Naive thymus-derived CD4-positive, alpha-beta T cell (primary cell): ENCODE measurements around the gene SLC5A2. TPM values are rescaled to one million over a fixed set of nuclear protein-coding genes. Genes with fewer than 3 reads are reported as not detected.

Source experiments
- ATAC-seq: fragments of 150-1000 bp; cut with Tn5 transposase; 2 replicates; pipeline ENCODE4 v1.10.0; 2021; ENCODE audit warnings: mild to moderate bottlenecking, moderate library complexity
- CTCF ChIA-PET: fragments of 350-600 bp; sonication (Branson Sonifier 250); formaldehyde crosslinking; loops from one replicate; lab custom pipeline; 2021; ENCODE audit warnings: antibody characterized with exemption; lab: Charles Lee
- POLR2A ChIA-PET: fragments of 350-600 bp; sonication (Branson Sonifier 250); formaldehyde crosslinking; loops from one replicate; lab custom pipeline; 2021; ENCODE audit warnings: antibody characterized with exemption, inconsistent platforms; lab: Charles Lee
- DNase-seq, 9 donors: peaks; one replicate each; pipeline versions ENCODE4 v3.0.0 to v3.0.0-alpha.2; 2020 to 2022; ENCODE audit warnings: mixed read lengths in 1 of 9
- H3K27ac ChIP-seq: one replicate; pipeline ENCODE4 v1.7.0; 2013; ENCODE audit warnings: mild to moderate bottlenecking, low read depth, low read length, moderate library complexity
- H3K27me3 ChIP-seq, 2 donors: one replicate each; pipeline ENCODE4 v1.7.0; 2013; ENCODE audit warnings: low read length in 2 of 2, mild to moderate bottlenecking in 2 of 2, moderate library complexity in 2 of 2; ENCODE audit not compliant: control insufficient read depth in 2 of 2, insufficient read depth in 2 of 2
- H3K36me3 ChIP-seq, 3 experiments: 1 replicate in 2 of 3; 2 replicates in 1 of 3; pipeline ENCODE4 v1.7.0; 2013; ENCODE audit warnings: low read length in 3 of 3, mild to moderate bottlenecking in 3 of 3, moderate library complexity in 1 of 3; ENCODE audit not compliant: insufficient read depth in 3 of 3, control insufficient read depth in 2 of 3
- H3K4me1 ChIP-seq, 2 donors: one replicate each; pipeline ENCODE4 v1.7.0; 2013; ENCODE audit warnings: low read length in 2 of 2, mild to moderate bottlenecking in 2 of 2, moderate library complexity in 1 of 2; ENCODE audit not compliant: control insufficient read depth in 2 of 2, insufficient read depth in 2 of 2
- H3K4me3 ChIP-seq: 2 replicates; pipeline ENCODE4 v1.7.0; 2013; ENCODE audit warnings: mild to moderate bottlenecking, low read length
- H3K9me3 ChIP-seq, 3 experiments: 1 replicate in 2 of 3; 2 replicates in 1 of 3; pipeline ENCODE4 v1.7.0; 2013; ENCODE audit warnings: low read length in 3 of 3; ENCODE audit not compliant: control insufficient read depth in 2 of 3
- H3K27ac Mint-ChIP-seq, 9 donors: one replicate each; pipeline ENCODE4 v1.8.0; 2020 to 2022; ENCODE audit warnings: mixed read lengths in 9 of 9, mild to moderate bottlenecking in 8 of 9, moderate library complexity in 5 of 9, inconsistent platforms in 2 of 9
- H3K27me3 Mint-ChIP-seq, 5 donors: one replicate each; pipeline ENCODE4 v1.8.0; 2021 to 2022; ENCODE audit warnings: mixed read lengths in 5 of 5, mild to moderate bottlenecking in 1 of 5
- H3K36me3 Mint-ChIP-seq, 5 donors: one replicate each; pipeline ENCODE4 v1.8.0; 2020 to 2022; ENCODE audit warnings: mixed read lengths in 5 of 5, mild to moderate bottlenecking in 3 of 5, inconsistent platforms in 1 of 5
- H3K4me1 Mint-ChIP-seq, 7 donors: one replicate each; pipeline ENCODE4 v1.8.0; 2020 to 2022; ENCODE audit warnings: mixed read lengths in 7 of 7, mild to moderate bottlenecking in 3 of 7, inconsistent platforms in 1 of 7
- H3K4me3 Mint-ChIP-seq, 10 donors: one replicate each; pipeline ENCODE4 v1.8.0; 2020 to 2022; ENCODE audit warnings: mild to moderate bottlenecking in 10 of 10, mixed read lengths in 10 of 10, moderate library complexity in 6 of 10, inconsistent platforms in 2 of 10
- H3K9me3 Mint-ChIP-seq, 11 donors: one replicate each; pipeline ENCODE4 v1.8.0; 2020 to 2022; ENCODE audit warnings: mixed read lengths in 11 of 11, mild to moderate bottlenecking in 4 of 11, inconsistent platforms in 1 of 11, moderate library complexity in 1 of 11
- intact Hi-C, 2 donors: fragments of 100-400 bp; cut with micrococcal nuclease; formaldehyde crosslinking; loops; one replicate each; pipeline ENCODE4 v1.15.1; 2023
- polyA plus RNA-seq, 2 donors: library from polyadenylated mRNA; unstranded; fragments of 300-500 nt; fragmentation: Illumina TruSeq; gene quantifications; one replicate each; pipeline ENCODE4 v1.2.3, GENCODE V29; 2021
- total RNA-seq, 6 experiments: library from RNA in 5 of 6; stranded (reverse) in 5 of 6; gene quantifications; 1 replicate in 5 of 6; 2 replicates in 1 of 6; pipeline ENCODE4 v1.2.3 and lab custom pipeline; 2021 to 2026

The SLC5A2 gene
- total and polyA plus RNA-seq, 7 experiments from 2014 or later = 0.12 to 5.5 (median 3.3) TPM

DNA sequence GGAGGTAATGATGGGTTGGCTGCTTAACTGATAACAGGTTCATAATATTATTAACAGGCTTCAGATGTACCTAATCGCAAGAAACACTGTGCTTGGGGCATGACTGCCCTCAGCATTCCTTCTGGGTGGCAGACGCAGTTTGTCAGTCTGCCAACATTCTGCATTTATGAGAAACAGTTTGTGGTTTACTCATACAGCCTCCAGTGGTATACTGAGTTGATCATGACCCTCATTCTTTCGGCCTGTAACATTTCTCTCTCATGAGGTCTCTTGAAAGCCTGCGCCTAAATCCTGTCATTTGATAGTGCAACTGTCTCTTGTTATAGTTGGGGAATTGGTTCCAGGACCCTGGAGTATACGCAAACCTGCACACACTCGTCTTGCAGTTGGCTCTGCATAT, 30.2 kb downstream of the SLC5A2 start:
- Mint-ChIP-seq H3K4me1 (peaks cover 11 to 29% (median 22%) of the 10 kb centered on the region in 7 donors), H3K36me3 (peaks cover 0 to 8% (median 3%) of the 10 kb centered on the region in 5 donors), H3K27me3 (peaks cover 0 to 6% (median 0%) of the 10 kb centered on the region in 5 donors), H3K9me3 (peaks cover 0 to 14% (median 3%) of the 10 kb centered on the region in 11 donors), H3K27ac (no peak overlapping the region), H3K4me3 (no peak overlapping the region)
- Histone ChIP-seq H3K4me3 (no peak overlapping the region), H3K9me3 (no peaks in the 10 kb centered on the region), H3K36me3 (peaks cover 0 to 1% (median 0%) of the 10 kb centered on the region in 3 experiments), H3K27ac (no peak overlapping the region), H3K27me3 (no peaks in the 10 kb centered on the region), H3K4me1 (peaks cover 17% of the 10 kb centered on the region in 2 donors)
- no peak for ATAC-seq
- intact Hi-C loops = no loop called here
- DNase-seq = no peak
- ChIA-PET CTCF (no interaction called here), POLR2A (no interaction called here)

DNA sequence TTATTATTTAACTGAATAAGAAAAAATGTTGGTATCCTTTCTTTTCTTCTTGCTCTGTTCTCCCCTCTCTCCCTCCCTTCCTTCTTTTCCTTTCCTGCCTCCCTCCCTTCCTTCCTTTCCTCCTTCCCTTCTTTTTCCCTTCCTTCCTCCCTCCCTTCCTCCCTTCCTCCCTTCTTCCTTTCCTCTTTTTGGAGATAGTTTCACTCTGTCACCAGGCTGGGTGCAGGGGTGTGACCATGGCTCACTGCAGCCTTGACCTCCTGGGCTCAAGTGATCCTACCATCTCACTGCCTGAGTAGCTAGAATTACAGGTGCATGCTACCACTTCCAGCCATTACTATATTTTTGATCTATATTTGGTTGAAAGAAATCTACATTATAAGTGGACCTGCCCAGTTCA, 31.0 kb downstream of the SLC5A2 start:
- intact Hi-C loops = no loop called here
- H3K36me3 Mint-ChIP-seq = peaks cover 0 to 5% (median 3%) of the 10 kb centered on the region in 5 donors
- POLR2A ChIA-PET = no interaction called here
- peaks cover 9 to 24% (median 19%) of the 10 kb centered on the region in 7 donors for H3K4me1 Mint-ChIP-seq
- Histone ChIP-seq H3K27ac (no peak overlapping the region), H3K4me1 (peaks cover 13 to 14% of the 10 kb centered on the region in 2 donors), H3K27me3 (no peaks in the 10 kb centered on the region), H3K4me3 (no peak overlapping the region), H3K9me3 (no peaks in the 10 kb centered on the region), H3K36me3 (no peaks in the 10 kb centered on the region)
- CTCF ChIA-PET = no interaction called here
- no peak for DNase-seq
- H3K4me3 Mint-ChIP-seq = no peak overlapping the region
- peak overlapping the region in 2 of 9 donors; percentile 17 to 70 for H3K27ac Mint-ChIP-seq
- peaks cover 0 to 6% (median 0%) of the 10 kb centered on the region in 5 donors for H3K27me3 Mint-ChIP-seq
- ATAC-seq = no peak
- H3K9me3 Mint-ChIP-seq = peaks cover 0 to 14% (median 3%) of the 10 kb centered on the region in 11 donors

DNA sequence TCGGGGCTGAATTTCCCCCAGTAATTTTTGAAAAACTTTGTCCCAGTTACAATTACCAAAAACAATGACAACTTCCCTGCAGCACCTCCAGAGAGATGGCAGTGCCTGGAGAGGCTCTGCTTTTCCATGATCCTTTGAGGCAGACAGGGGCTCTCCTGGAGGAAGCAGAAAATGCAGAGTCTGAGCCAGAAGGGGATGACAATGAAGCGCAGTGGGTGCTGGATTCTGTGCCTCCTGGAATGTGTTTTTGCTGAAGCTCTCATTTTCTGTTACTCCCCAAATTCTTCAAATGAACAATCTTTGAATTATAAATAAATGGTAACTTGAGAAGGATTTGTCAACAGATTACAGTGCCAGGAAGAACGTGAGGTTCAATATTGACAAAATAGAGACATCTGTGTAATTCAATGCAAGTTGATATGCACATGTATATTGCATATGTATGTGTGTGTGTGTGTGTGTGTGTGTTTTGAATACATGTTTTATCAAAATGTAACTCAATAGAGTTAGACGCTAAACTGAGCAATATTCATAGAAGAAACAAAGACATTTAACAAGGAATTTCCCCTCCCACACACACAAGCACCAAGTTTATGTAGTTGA, 35.0 kb downstream of the SLC5A2 start:
- Histone ChIP-seq H3K27ac (no peak overlapping the region), H3K4me3 (no peak overlapping the region), H3K9me3 (no peaks in the 10 kb centered on the region), H3K36me3 (no peaks in the 10 kb centered on the region), H3K27me3 (no peaks in the 10 kb centered on the region), H3K4me1 (no peaks in the 10 kb centered on the region)
- CTCF ChIA-PET = no interaction called here
- Mint-ChIP-seq H3K36me3 (no peaks in the 10 kb centered on the region), H3K4me3 (no peak overlapping the region), H3K9me3 (peaks cover 0 to 10% (median 3%) of the 10 kb centered on the region in 11 donors), H3K4me1 (peaks cover 0 to 4% (median 0%) of the 10 kb centered on the region in 7 donors), H3K27me3 (peaks cover 0 to 6% (median 0%) of the 10 kb centered on the region in 5 donors), H3K27ac (no peak overlapping the region)
- intact Hi-C loops = no loop called here
- no peak for DNase-seq
- POLR2A ChIA-PET = no interaction called here
- ATAC-seq = no peak

DNA sequence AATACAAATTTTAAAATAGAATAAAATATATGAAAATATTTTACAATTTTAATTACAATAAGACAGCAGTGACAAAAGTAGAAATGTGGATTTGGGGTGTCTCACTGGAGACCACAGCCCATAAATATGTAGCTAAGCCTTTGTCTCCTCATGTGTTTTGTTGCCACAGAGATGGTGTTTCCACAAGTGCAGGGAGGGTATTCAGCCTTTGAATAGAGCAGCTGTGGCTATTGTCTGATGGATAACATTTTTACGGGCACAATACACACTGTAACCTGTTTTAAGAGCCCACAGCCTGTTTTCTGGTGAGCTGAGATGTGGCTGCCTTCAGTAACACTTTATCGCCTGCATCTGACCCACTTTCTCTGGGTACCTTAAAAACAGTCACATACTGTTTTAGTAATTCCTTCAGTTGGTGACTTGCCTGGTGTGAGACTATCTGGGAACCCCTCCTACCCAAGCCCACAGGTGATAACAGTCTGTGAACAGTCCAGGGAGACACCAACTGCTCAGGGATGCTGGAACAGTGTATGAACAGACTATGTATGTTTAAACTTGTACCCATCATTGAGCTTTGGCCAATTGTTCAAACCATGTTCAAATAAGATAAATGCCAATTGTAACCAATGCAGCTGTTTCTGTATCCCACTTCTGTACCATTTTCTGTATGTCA, 37.0 kb downstream of the SLC5A2 start:
- Histone ChIP-seq H3K36me3 (no peaks in the 10 kb centered on the region), H3K27ac (no peak overlapping the region), H3K4me1 (no peaks in the 10 kb centered on the region), H3K4me3 (no peak overlapping the region), H3K27me3 (no peaks in the 10 kb centered on the region), H3K9me3 (no peaks in the 10 kb centered on the region)
- no peaks in the 10 kb centered on the region for H3K36me3 Mint-ChIP-seq
- ChIA-PET POLR2A (interaction anchor here (0.6 kb wide), 1 partner anchor 16 kb away, joined by 3 read pairs; no protein-coding TSS in a partner anchor), CTCF (no interaction called here)
- H3K4me1 Mint-ChIP-seq = no peaks in the 10 kb centered on the region
- peaks cover 0 to 6% (median 0%) of the 10 kb centered on the region in 5 donors for H3K27me3 Mint-ChIP-seq
- no peak for ATAC-seq
- intact Hi-C loops = no loop called here
- no peak for DNase-seq
- H3K9me3 Mint-ChIP-seq = peaks cover 0 to 10% (median 3%) of the 10 kb centered on the region in 11 donors
- H3K27ac Mint-ChIP-seq = no peak overlapping the region
- no peak overlapping the region for H3K4me3 Mint-ChIP-seq

DNA sequence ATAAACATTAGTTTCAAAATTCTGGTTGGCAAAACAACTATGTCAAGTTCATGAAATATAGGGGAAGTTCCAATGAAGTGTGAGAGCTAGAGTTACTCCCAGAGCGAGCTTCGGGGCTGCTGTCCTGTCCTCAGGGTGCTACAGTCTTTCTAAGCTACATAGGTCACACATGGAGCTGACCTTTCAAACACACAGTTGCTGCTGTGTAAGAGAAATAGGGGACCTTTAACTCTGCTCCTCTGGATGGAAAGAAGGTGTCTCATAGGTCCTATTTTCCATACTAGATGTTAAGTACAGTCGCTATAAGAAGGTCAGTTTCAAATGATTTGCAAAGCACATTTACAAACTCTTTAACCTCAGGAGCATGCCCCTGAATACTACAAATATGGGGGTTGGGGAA, 38.4 kb downstream of the SLC5A2 start:
- Mint-ChIP-seq H3K4me1 (no peaks in the 10 kb centered on the region), H3K27ac (no peak overlapping the region), H3K4me3 (no peak overlapping the region), H3K36me3 (no peaks in the 10 kb centered on the region), H3K27me3 (peaks cover 0 to 6% (median 0%) of the 10 kb centered on the region in 5 donors), H3K9me3 (peaks cover 0 to 10% (median 3%) of the 10 kb centered on the region in 11 donors)
- no peak overlapping the region for H3K4me3 ChIP-seq
- no peaks in the 10 kb centered on the region for H3K36me3 ChIP-seq
- ATAC-seq (no peak), DNase-seq (no peak)
- no peak overlapping the region for H3K27ac ChIP-seq
- no peaks in the 10 kb centered on the region for H3K9me3 ChIP-seq
- H3K4me1 ChIP-seq = no peaks in the 10 kb centered on the region
- intact Hi-C loops = no loop called here
- POLR2A ChIA-PET = no interaction called here
- H3K27me3 ChIP-seq = no peaks in the 10 kb centered on the region
- CTCF ChIA-PET = no interaction called here

DNA sequence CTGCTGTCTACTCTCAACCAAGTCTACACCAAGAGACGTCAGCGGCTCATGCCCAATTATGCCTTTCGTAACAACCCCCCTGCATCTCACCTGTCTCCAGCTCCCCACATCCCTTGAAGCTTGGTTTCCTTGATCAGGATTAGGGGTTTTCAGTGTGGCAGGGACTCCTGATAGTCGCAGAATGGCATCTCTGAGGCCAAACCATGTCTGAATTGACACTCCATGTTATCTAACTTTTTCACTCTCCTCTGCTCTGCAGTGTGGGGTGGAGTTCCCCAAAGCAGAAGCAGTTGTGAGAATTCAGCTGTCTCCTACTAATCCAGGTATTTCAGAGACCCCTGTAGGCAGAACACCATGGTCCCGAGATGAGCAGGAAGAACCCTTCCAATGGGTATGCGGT, 39.1 kb downstream of the SLC5A2 start:
- DNase-seq (no peak), ATAC-seq (no peak)
- Mint-ChIP-seq H3K9me3 (peaks cover 0 to 10% (median 0%) of the 10 kb centered on the region in 11 donors), H3K27ac (peak overlapping the region in 1 of 9 donors; percentile 9), H3K4me1 (no peaks in the 10 kb centered on the region), H3K36me3 (no peaks in the 10 kb centered on the region), H3K27me3 (peaks cover 0 to 6% (median 0%) of the 10 kb centered on the region in 5 donors), H3K4me3 (no peak overlapping the region)
- ChIA-PET POLR2A (no interaction called here), CTCF (interaction anchor here (0.6 kb wide), 1 partner anchor 8 kb away, joined by 3 read pairs; no protein-coding TSS in a partner anchor)
- H3K27me3 ChIP-seq = no peaks in the 10 kb centered on the region
- H3K27ac ChIP-seq = no peak overlapping the region
- H3K36me3 ChIP-seq = no peaks in the 10 kb centered on the region
- no peak overlapping the region for H3K4me3 ChIP-seq
- H3K9me3 ChIP-seq = no peaks in the 10 kb centered on the region
- intact Hi-C loops = no loop called here
- no peaks in the 10 kb centered on the region for H3K4me1 ChIP-seq
